Daoy (cell line): ENCODE data around the gene PARP8. TPM values are rescaled to one million over a fixed set of nuclear protein-coding genes. Genes with fewer than 3 reads are reported as not detected.
A peak's percentile ranks its signal among the peaks of the same experiment; 100 is the strongest.

Experiments
- DNase-seq: peaks from one replicate; pipeline ENCODE4 v3.0.0-alpha.2; 2015; ENCODE audit warnings: low read depth
- total RNA-seq: library from RNA; depleted of rRNA; stranded (reverse); fragments of >200 nt; shearing (Covaris generic); gene quantifications from 2 replicates; pipeline ENCODE4 v1.2.3, GENCODE V29; 2014

The PARP8 gene
- total RNA-seq, 1 experiment from 2014 or later: 9.5 TPM

- no peak for DNase-seq
Measured at GRCh38 chr5:50839472-50839871, 173.0 kb downstream of the PARP8 start.

- no peak for DNase-seq
Measured at GRCh38 chr5:50843091-50843490, 176.7 kb downstream of the PARP8 start.

GRCh38 chr5:50846261-50846660, 179.8 kb downstream of the PARP8 start:
- no peak for DNase-seq

GRCh38 chr5:50849554-50849953, 183.1 kb downstream of the PARP8 start:
- DNase-seq: no peak

- no peak for DNase-seq
Measured at GRCh38 chr5:50853151-50853550, 186.7 kb downstream of the PARP8 start.

- no peak for DNase-seq
Measured at GRCh38 chr5:50854082-50854481, 187.6 kb downstream of the PARP8 start.

GRCh38 chr5:50855001-50855400, 188.6 kb downstream of the PARP8 start:
- no peak for DNase-seq

- DNase-seq: no peak
Measured at GRCh38 chr5:50856401-50857119, 190.1 kb downstream of the PARP8 start.

GRCh38 chr5:50863534-50864170, 197.2 kb downstream of the PARP8 start:
- DNase-seq: no peak

- no peak for DNase-seq
Measured at GRCh38 chr5:50864466-50864865, 198.0 kb downstream of the PARP8 start.

GRCh38 chr5:50866415-50866814, 200.0 kb downstream of the PARP8 start:
- no peak for DNase-seq

- DNase-seq: no peak
Measured at GRCh38 chr5:50867140-50867539, 200.7 kb downstream of the PARP8 start.

- no peak for DNase-seq
Measured at GRCh38 chr5:50873595-50874277, 207.3 kb downstream of the PARP8 start.

GRCh38 chr5:50874306-50875001, 208.0 kb downstream of the PARP8 start:
- DNase-seq: no peak

- no peak for DNase-seq
Measured at GRCh38 chr5:50875002-50875344, 208.5 kb downstream of the PARP8 start.

GRCh38 chr5:50878470-50878869, 212.0 kb downstream of the PARP8 start:
- no peak for DNase-seq

GRCh38 chr5:50881407-50881806, 215.0 kb downstream of the PARP8 start:
- DNase-seq: no peak

GRCh38 chr5:50886657-50887345, 220.4 kb downstream of the PARP8 start:
- no peak for DNase-seq

GRCh38 chr5:50887889-50888633, 221.6 kb downstream of the PARP8 start:
- DNase-seq: no peak

GRCh38 chr5:50888751-50889150, 222.3 kb downstream of the PARP8 start:
- DNase-seq: no peak

GRCh38 chr5:50889790-50890189, 223.4 kb downstream of the PARP8 start:
- DNase-seq: peak; percentile 3
